Measurements from ENCODE around the gene FAM234A. TPM values are rescaled to one million over a fixed set of nuclear protein-coding genes. Genes with fewer than 3 reads are reported as not detected.

FAM234A gene
- total RNA-seq, 1 donor: 58.7 TPM

- H3K4me3 ChIP-seq (ENCODE audit: low read depth, low read length): no peak overlapping the region
- TF ChIP-seq CTCF (IDR thresholded peaks at IDR 0.05; ENCODE audit: insufficient read depth, low read depth, low read length): no peak
- DNase-seq (ENCODE audit: low read depth): no peak
These were observed 41.9 kb downstream of the FAM234A start for GRCh38 chr16:276426-277077.

- H3K4me3 ChIP-seq (ENCODE audit: low read depth, low read length): no peak overlapping the region
- TF ChIP-seq CTCF (IDR thresholded peaks at IDR 0.05; ENCODE audit: insufficient read depth, low read depth, low read length): no peak
- DNase-seq (ENCODE audit: low read depth): peak; percentile 54
These were observed 44.3 kb downstream of the FAM234A start for GRCh38 chr16:278863-279366.

GRCh38 chr16:279531-279930, 44.9 kb downstream of the FAM234A start:
- TF ChIP-seq CTCF (IDR thresholded peaks at IDR 0.05; ENCODE audit: insufficient read depth, low read depth, low read length): no peak
- DNase-seq (ENCODE audit: low read depth): no peak
- H3K4me3 ChIP-seq (ENCODE audit: low read depth, low read length): no peak overlapping the region

- no peak for TF ChIP-seq CTCF (IDR thresholded peaks at IDR 0.05; ENCODE audit: insufficient read depth, low read depth, low read length)
- DNase-seq (ENCODE audit: low read depth): no peak
- H3K4me3 ChIP-seq (ENCODE audit: low read depth, low read length): no peak overlapping the region
These were observed 45.4 kb downstream of the FAM234A start for GRCh38 chr16:280005-280460.

GRCh38 chr16:280552-280951, 45.9 kb downstream of the FAM234A start, which contains the start of gene ARHGDIG:
Gene ARHGDIG, plus strand, starts transcription at chr16:280591. Its CDS starts 90 bp downstream, at chr16:280681.
- no peak for DNase-seq (ENCODE audit: low read depth)
- TF ChIP-seq CTCF (IDR thresholded peaks at IDR 0.05; ENCODE audit: insufficient read depth, low read depth, low read length): no peak
- peak within 1 kb of the TSS; percentile 33 for H3K4me3 ChIP-seq (ENCODE audit: low read depth, low read length)

- H3K4me3 ChIP-seq (ENCODE audit: low read depth, low read length): peak overlapping the region; percentile 33
- TF ChIP-seq CTCF (IDR thresholded peaks at IDR 0.05; ENCODE audit: insufficient read depth, low read depth, low read length): no peak
- DNase-seq (ENCODE audit: low read depth): no peak
These were observed 46.5 kb downstream of the FAM234A start for GRCh38 chr16:280991-281659.

Measured in fibroblast of villous mesenchyme (primary cell).